ENCODE results near the gene SFXN4. TPM values are rescaled to one million over a fixed set of nuclear protein-coding genes. Genes with fewer than 3 reads are reported as not detected.

Gene SFXN4
- total RNA-seq, 1 donor: 13.0 TPM

DNA sequence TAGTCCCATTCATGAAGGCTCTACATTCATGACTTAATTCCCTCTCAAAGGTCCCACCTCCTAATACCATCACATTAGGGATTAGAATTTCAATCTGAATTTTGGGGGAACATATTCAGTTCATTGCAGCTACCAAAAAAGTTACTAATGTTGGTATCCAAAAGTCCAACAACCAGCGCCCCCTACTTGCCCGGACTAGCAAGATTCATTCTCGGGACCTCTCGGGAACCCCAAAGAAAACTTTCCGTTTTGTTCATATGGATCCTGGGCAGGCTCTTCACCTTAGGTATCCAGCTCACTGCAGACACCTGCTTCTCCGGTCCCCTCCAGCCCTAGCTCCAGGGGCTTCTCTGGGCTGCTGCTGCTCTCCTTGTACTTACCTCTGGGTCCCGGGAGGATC is 32.9 kb upstream of the SFXN4 start:
- H3K4me1 ChIP-seq (ENCODE audit: insufficient read depth, low read length): peaks cover 12% of the 10 kb centered on the region
- H3K79me2 ChIP-seq (ENCODE audit: insufficient read depth, low read length): no peaks in the 10 kb centered on the region
- no peak for DNase-seq (ENCODE audit: insufficient read length, low spot score, missing footprints)
- no peaks in the 10 kb centered on the region for H4K20me1 ChIP-seq (ENCODE audit: insufficient read depth, low read length)
- TF ChIP-seq, protein P1, sequence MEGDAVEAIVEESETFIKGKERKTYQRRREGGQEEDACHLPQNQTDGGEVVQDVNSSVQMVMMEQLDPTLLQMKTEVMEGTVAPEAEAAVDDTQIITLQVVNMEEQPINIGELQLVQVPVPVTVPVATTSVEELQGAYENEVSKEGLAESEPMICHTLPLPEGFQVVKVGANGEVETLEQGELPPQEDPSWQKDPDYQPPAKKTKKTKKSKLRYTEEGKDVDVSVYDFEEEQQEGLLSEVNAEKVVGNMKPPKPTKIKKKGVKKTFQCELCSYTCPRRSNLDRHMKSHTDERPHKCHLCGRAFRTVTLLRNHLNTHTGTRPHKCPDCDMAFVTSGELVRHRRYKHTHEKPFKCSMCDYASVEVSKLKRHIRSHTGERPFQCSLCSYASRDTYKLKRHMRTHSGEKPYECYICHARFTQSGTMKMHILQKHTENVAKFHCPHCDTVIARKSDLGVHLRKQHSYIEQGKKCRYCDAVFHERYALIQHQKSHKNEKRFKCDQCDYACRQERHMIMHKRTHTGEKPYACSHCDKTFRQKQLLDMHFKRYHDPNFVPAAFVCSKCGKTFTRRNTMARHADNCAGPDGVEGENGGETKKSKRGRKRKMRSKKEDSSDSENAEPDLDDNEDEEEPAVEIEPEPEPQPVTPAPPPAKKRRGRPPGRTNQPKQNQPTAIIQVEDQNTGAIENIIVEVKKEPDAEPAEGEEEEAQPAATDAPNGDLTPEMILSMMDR (IDR thresholded peaks at IDR 0.05; ENCODE audit: extremely low read depth, low read depth, low read length): peak; percentile 61
- H2AFZ ChIP-seq (ENCODE audit: low read length): no peak overlapping the region
- H3K4me3 ChIP-seq (ENCODE audit: insufficient read depth, low read length): no peak overlapping the region
- H3K36me3 ChIP-seq (ENCODE audit: insufficient read depth, low read length): no peaks in the 10 kb centered on the region
- no peaks in the 10 kb centered on the region for H3K9me3 ChIP-seq (ENCODE audit: low read depth, low read length)
- peak overlapping the region; percentile 86 for H3K4me2 ChIP-seq (ENCODE audit: insufficient read depth, low read length)
- H3K27me3 ChIP-seq (ENCODE audit: insufficient read depth, low read length): peaks cover 5% of the 10 kb centered on the region
- no peak overlapping the region for H3K27ac ChIP-seq (ENCODE audit: low read depth, low read length)

DNA sequence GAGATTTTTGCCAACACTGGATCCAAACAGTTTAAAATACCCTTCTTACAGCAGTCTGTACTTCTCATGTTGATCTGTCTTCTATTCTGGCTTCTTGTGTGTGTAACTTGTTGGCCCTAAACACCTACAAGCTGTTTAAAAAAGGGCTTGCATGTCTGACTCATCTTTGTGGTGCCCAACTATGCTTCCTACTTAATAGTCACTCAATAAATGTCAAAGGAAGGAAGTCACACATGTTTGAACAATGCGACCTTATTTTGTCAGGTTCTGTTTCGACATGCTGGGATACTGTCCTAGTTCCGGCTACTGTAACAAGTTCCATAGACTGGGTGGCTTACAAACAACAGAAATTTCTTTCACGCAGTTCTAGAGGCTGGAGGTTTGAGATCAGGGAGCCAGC is 32.4 kb upstream of the SFXN4 start:
- peaks cover 7% of the 10 kb centered on the region for H3K4me1 ChIP-seq (ENCODE audit: insufficient read depth, low read length)
- peaks cover 5% of the 10 kb centered on the region for H3K27me3 ChIP-seq (ENCODE audit: insufficient read depth, low read length)
- H3K4me2 ChIP-seq (ENCODE audit: insufficient read depth, low read length): no peak overlapping the region
- H3K79me2 ChIP-seq (ENCODE audit: insufficient read depth, low read length): no peaks in the 10 kb centered on the region
- DNase-seq (ENCODE audit: insufficient read length, low spot score, missing footprints): no peak
- no peak overlapping the region for H3K4me3 ChIP-seq (ENCODE audit: insufficient read depth, low read length)
- no peaks in the 10 kb centered on the region for H4K20me1 ChIP-seq (ENCODE audit: insufficient read depth, low read length)
- no peak overlapping the region for H3K27ac ChIP-seq (ENCODE audit: low read depth, low read length)
- TF ChIP-seq, protein P1 (IDR thresholded peaks at IDR 0.05; ENCODE audit: extremely low read depth, low read depth, low read length): no peak
- H2AFZ ChIP-seq (ENCODE audit: low read length): no peak overlapping the region
- no peaks in the 10 kb centered on the region for H3K9me3 ChIP-seq (ENCODE audit: low read depth, low read length)
- no peaks in the 10 kb centered on the region for H3K36me3 ChIP-seq (ENCODE audit: insufficient read depth, low read length)

DNA sequence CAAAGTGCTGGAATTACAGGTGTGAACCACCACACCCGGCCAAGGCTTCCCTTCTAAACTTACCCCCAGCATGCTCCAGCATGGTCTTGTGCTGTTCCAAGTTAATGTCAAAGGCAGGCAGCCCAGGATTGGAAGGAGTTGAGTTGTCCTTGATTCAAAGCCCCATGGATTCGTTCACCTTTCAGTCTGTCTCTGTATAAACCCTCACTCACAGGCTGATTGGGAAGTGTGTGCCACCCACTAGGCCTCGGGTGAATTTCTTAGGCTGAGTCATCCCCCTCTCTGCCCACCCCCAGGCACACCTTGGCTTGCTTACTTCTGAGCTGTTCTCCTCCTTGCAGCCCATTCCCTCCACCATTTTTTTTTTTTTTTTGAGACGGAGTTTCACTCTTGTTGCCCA is 26.4 kb upstream of the SFXN4 start:
- H3K79me2 ChIP-seq (ENCODE audit: insufficient read depth, low read length): no peaks in the 10 kb centered on the region

DNA sequence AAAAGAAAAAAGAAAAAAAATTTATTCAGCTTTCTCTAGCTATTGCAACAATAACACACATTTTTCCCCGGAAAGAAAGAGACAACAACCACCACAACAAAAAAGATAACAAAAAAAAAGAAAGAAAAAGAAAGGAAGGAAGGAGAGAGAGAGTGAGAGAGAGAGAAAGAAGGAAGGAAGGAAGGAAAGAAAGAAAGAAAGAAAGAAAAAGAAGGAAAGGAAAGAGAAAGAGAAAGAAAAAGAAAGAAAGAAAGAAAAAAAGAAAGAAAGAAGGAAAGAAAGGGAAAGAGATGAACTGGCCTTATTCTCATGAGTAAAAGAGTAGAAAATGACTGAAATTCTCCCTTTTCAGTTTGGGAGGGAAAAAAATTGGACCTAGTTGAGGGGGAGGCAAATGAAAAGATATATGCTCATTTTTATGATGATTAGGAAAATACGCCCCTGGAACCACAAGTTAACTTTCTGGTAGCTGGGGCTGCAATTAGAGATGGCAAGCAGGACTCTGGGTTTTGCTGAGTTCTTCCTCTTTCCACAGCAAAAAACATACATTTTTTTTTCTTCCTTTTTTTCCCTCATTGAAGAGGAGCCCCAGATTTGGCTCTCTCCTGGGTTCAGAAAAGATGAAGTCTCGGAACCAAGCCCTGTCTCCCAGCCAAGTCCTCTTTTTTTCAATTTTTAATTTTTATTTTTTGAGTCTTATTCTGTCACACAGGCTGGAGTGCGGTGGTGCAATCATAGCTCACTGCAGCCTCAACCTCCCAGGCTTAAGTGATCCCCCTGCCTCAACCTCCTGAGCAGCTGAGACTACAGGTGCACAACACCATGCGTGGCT is 25.7 kb upstream of the SFXN4 start:
- no peaks in the 10 kb centered on the region for H3K27me3 ChIP-seq (ENCODE audit: insufficient read depth, low read length)
- no peaks in the 10 kb centered on the region for H3K36me3 ChIP-seq (ENCODE audit: insufficient read depth, low read length)
- H3K4me3 ChIP-seq (ENCODE audit: insufficient read depth, low read length): no peak overlapping the region
- peak overlapping the region; percentile 78 for H3K27ac ChIP-seq (ENCODE audit: low read depth, low read length)
- TF ChIP-seq, protein P1 (IDR thresholded peaks at IDR 0.05; ENCODE audit: extremely low read depth, low read depth, low read length): no peak
- no peaks in the 10 kb centered on the region for H4K20me1 ChIP-seq (ENCODE audit: insufficient read depth, low read length)
- no peaks in the 10 kb centered on the region for H3K9me3 ChIP-seq (ENCODE audit: low read depth, low read length)
- H2AFZ ChIP-seq (ENCODE audit: low read length): no peak overlapping the region
- no peaks in the 10 kb centered on the region for H3K79me2 ChIP-seq (ENCODE audit: insufficient read depth, low read length)
- H3K4me2 ChIP-seq (ENCODE audit: insufficient read depth, low read length): peak overlapping the region; percentile 9
- no peak for DNase-seq (ENCODE audit: insufficient read length, low spot score, missing footprints)
- peaks cover 20% of the 10 kb centered on the region for H3K4me1 ChIP-seq (ENCODE audit: insufficient read depth, low read length)

More for the DNA sequence above, 26.4 kb upstream of the SFXN4 start:
- H3K9me3 ChIP-seq (ENCODE audit: low read depth, low read length): no peaks in the 10 kb centered on the region
- no peaks in the 10 kb centered on the region for H4K20me1 ChIP-seq (ENCODE audit: insufficient read depth, low read length)
- H3K4me1 ChIP-seq (ENCODE audit: insufficient read depth, low read length): peaks cover 20% of the 10 kb centered on the region
- no peak overlapping the region for H3K4me2 ChIP-seq (ENCODE audit: insufficient read depth, low read length)
- TF ChIP-seq, protein P1 (IDR thresholded peaks at IDR 0.05; ENCODE audit: extremely low read depth, low read depth, low read length): no peak
- no peaks in the 10 kb centered on the region for H3K27me3 ChIP-seq (ENCODE audit: insufficient read depth, low read length)
- H3K36me3 ChIP-seq (ENCODE audit: insufficient read depth, low read length): no peaks in the 10 kb centered on the region
- no peak for DNase-seq (ENCODE audit: insufficient read length, low spot score, missing footprints)
- no peak overlapping the region for H3K4me3 ChIP-seq (ENCODE audit: insufficient read depth, low read length)
- no peak overlapping the region for H3K27ac ChIP-seq (ENCODE audit: low read depth, low read length)
- no peak overlapping the region for H2AFZ ChIP-seq (ENCODE audit: low read length)

Measured in osteoblast (primary cell).